ENCODE measurements around the gene NHSL2. TPM values are rescaled to one million over a fixed set of nuclear protein-coding genes. Genes with fewer than 3 reads are reported as not detected.

The NHSL2 gene
- total and polyA plus RNA-seq, 2 of the 13 experiments (the other 11 are each of a cell fraction or from before 2014, with no cell fraction given) = not detected

GRCh38 chrX:72181178-72182125, 270.8 kb downstream of the NHSL2 start, which contains the start of gene PIN4 (continued):
- no peak for TF ChIP-seq ZNF354B (CRISPR knock-in tag; IDR thresholded peaks at IDR 0.05)
- TF ChIP-seq ZSCAN29 (CRISPR knock-in tag; conservative IDR thresholded peaks at IDR 0.05) = no peak
- no peak for TF ChIP-seq ZNF234 (CRISPR knock-in tag; conservative IDR thresholded peaks at IDR 0.05)
- TF ChIP-seq, protein P1, sequence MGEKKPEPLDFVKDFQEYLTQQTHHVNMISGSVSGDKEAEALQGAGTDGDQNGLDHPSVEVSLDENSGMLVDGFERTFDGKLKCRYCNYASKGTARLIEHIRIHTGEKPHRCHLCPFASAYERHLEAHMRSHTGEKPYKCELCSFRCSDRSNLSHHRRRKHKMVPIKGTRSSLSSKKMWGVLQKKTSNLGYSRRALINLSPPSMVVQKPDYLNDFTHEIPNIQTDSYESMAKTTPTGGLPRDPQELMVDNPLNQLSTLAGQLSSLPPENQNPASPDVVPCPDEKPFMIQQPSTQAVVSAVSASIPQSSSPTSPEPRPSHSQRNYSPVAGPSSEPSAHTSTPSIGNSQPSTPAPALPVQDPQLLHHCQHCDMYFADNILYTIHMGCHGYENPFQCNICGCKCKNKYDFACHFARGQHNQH (CRISPR knock-in tag; IDR thresholded peaks at IDR 0.05) = no peak
- TF ChIP-seq DNMT1 (CRISPR knock-in tag; IDR thresholded peaks at IDR 0.05) = no peak
- no peak for TF ChIP-seq ZFYVE20 (CRISPR knock-in tag; IDR thresholded peaks at IDR 0.05; ENCODE audit: borderline replicate concordance, low read depth)
- TF ChIP-seq FOXO4 (CRISPR knock-in tag; conservative IDR thresholded peaks at IDR 0.05) = no peak
- TF ChIP-seq ZSCAN25 (CRISPR knock-in tag; IDR thresholded peaks at IDR 0.05) = no peak
- TF ChIP-seq, protein P2, sequence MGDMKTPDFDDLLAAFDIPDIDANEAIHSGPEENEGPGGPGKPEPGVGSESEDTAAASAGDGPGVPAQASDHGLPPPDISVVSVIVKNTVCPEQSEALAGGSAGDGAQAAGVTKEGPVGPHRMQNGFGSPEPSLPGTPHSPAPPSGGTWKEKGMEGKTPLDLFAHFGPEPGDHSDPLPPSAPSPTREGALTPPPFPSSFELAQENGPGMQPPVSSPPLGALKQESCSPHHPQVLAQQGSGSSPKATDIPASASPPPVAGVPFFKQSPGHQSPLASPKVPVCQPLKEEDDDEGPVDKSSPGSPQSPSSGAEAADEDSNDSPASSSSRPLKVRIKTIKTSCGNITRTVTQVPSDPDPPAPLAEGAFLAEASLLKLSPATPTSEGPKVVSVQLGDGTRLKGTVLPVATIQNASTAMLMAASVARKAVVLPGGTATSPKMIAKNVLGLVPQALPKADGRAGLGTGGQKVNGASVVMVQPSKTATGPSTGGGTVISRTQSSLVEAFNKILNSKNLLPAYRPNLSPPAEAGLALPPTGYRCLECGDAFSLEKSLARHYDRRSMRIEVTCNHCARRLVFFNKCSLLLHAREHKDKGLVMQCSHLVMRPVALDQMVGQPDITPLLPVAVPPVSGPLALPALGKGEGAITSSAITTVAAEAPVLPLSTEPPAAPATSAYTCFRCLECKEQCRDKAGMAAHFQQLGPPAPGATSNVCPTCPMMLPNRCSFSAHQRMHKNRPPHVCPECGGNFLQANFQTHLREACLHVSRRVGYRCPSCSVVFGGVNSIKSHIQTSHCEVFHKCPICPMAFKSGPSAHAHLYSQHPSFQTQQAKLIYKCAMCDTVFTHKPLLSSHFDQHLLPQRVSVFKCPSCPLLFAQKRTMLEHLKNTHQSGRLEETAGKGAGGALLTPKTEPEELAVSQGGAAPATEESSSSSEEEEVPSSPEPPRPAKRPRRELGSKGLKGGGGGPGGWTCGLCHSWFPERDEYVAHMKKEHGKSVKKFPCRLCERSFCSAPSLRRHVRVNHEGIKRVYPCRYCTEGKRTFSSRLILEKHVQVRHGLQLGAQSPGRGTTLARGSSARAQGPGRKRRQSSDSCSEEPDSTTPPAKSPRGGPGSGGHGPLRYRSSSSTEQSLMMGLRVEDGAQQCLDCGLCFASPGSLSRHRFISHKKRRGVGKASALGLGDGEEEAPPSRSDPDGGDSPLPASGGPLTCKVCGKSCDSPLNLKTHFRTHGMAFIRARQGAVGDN (CRISPR knock-in tag; IDR thresholded peaks at IDR 0.05) = peak; percentile 76
- TF ChIP-seq TEAD3 (CRISPR knock-in tag; optimal IDR thresholded peaks at IDR 0.05; ENCODE audit: borderline replicate concordance) = no peak
- no peak for TF ChIP-seq SOX5 (CRISPR knock-in tag; IDR thresholded peaks at IDR 0.05; ENCODE audit: borderline replicate concordance)
- TF ChIP-seq GABPA (IDR thresholded peaks at IDR 0.05; ENCODE audit: low read depth, low read length) = peak; percentile 2; the same call in 1 of the 2 replicates
- peak; percentile 62 for TF ChIP-seq GABPA (CRISPR knock-in tag; IDR thresholded peaks at IDR 0.05; ENCODE audit: low read depth)
- no peak for TF ChIP-seq TRIM24 (CRISPR knock-in tag; IDR thresholded peaks at IDR 0.05)
- no peak for TF ChIP-seq ZBTB33 (CRISPR knock-in tag; IDR thresholded peaks at IDR 0.05)
- no peak for TF ChIP-seq GLI4 (CRISPR knock-in tag; IDR thresholded peaks at IDR 0.05; ENCODE audit: borderline replicate concordance)
- TF ChIP-seq FLYWCH1 (CRISPR knock-in tag; IDR thresholded peaks at IDR 0.05) = no peak
- peak; percentile 61 for TF ChIP-seq HNRNPLL (IDR thresholded peaks at IDR 0.05; ENCODE audit: low read depth, low read length, poor library complexity, severe bottlenecking)
- TF ChIP-seq SAFB2 (CRISPR knock-in tag; IDR thresholded peaks at IDR 0.05; ENCODE audit: borderline replicate concordance, low read depth) = no peak
- TF ChIP-seq CREM (IDR thresholded peaks at IDR 0.05) = peak; percentile 44; the same call in 1 of the 2 replicates
- TF ChIP-seq CREM (CRISPR knock-in tag; IDR thresholded peaks at IDR 0.05) = no peak

Measured in HepG2 (cell line).